Measurements from ENCODE around the gene KCNN4. TPM values are rescaled to one million over a fixed set of nuclear protein-coding genes. Genes with fewer than 3 reads are reported as not detected.
"Not testable (repeated sequence)": the region's sequence is repeated elsewhere in the genome, so short reads cannot be mapped to it uniquely, and the experiment has no call there.

The KCNN4 gene
- polyA plus RNA-seq: 1 to 10 TPM in 2 of 4 donors, not detected in 2; 1.1 to 2.6 TPM
- long read RNA-seq, donor 1, partial matches to known transcripts: 0 of 1 reads
- long read RNA-seq, donor 1, other reads (novel, unspliced or antisense): 0 of 1 reads
- long read RNA-seq, donor 2: 0 reads
- long read RNA-seq, donor 3: 0 reads
- long read RNA-seq, donor 4: 0 reads
- long read RNA-seq, donor 5: 0 reads
- long read RNA-seq, donor 6: 0 reads
- long read RNA-seq, donor 7: 0 reads
- long read RNA-seq, donor 8: 0 reads
- long read RNA-seq, donor 9: 0 reads
- long read RNA-seq, donor 10, partial matches to known transcripts: 5 of 5 reads
- long read RNA-seq, donor 10, other reads (novel, unspliced or antisense): 0 of 5 reads

GRCh38 chr19:43780706-43781525 is at the start of gene KCNN4:
TSS of gene KCNN4 (minus strand) at chr19:43780973. CDS start at chr19:43780861, 112 bp downstream.
- 7 to 22% (median 20%) methylated on average over 17 to 19 of the region's 19 CpGs for WGBS, 3 donors
- FAIRE-seq (no peak), DNase-seq (peak; percentile 59 to 61)
- no peaks in the 10 kb centered on the region for H3K36me3 ChIP-seq (ENCODE audit: control insufficient read depth in 3 of 3, insufficient read depth in 2 of 3, low read depth in 1 of 3, low read length in 3 of 3)
- H3K27me3 ChIP-seq (ENCODE audit: control insufficient read depth in 3 of 3, insufficient read depth in 3 of 3, low read length in 3 of 3): no peaks in the 10 kb centered on the region
- no peaks in the 10 kb centered on the region for H3K9me3 ChIP-seq (ENCODE audit: control insufficient read depth in 2 of 2, insufficient read depth in 1 of 2, low read depth in 1 of 2, low read length in 1 of 2)
- peak within 1 kb of the TSS in 2 of 3 donors; percentile 24 to 38 for H3K4me3 ChIP-seq (ENCODE audit: low read depth in 1 of 3, low read length in 3 of 3)
- H3K4me1 ChIP-seq (ENCODE audit: control insufficient read depth in 3 of 3, insufficient read depth in 2 of 3, low read depth in 1 of 3, low read length in 2 of 3): peaks cover 0 to 24% (median 2%) of the 10 kb centered on the region in 3 donors
- peak within 1 kb of the TSS in 1 of 3 donors; percentile 15 for H3K27ac ChIP-seq (ENCODE audit: low read depth in 1 of 3, low read length in 2 of 3)

DNA sequence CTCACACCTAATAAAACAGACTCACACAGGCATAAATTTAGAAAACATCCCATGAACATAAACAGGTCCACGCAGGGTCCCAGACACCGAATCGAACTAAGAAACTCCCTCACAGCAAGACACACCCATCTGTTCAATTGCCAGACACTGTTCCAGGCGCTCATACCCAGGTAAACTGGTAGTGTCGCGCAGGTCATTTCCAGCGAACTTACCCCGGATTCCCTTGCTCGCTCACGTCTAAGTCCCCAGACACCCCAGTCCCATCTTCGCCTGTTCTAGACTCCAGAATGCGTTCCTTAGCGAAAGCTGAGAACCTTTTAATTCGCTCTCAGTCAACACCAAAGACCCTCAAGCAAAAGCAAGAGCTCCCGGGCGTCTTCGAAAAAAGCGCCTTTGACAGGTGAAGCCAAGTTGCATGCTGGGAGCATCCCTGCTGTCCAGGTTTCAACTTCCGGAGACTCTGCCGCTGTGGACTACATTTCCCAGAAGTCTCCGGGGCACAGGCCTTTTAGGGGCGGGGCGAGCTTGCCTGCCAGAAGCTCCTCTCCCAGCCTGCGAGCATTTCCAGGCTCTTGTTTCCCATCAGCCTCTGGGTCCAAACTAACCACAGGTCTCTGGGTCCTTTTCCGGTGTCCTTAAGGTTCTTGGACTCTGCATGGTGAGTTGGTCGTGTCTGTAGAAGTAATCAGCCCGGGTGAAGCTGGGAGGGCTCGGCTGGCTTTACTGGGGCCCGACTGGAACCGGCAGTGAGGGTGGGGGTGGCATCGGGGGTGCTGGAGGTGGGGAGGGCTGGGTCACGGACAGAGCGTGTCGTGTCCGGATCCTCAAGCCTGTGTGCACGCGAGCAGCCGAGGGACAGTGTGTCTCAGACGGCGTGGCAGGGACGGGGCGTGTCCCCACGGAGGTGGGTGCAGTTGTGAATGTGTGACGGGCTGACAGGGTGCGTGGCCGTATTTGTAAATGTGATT is 46.3 kb upstream of the KCNN4 start, which contains the start of gene ZNF283:
TSS of gene ZNF283 (plus strand) at position 535 of the 968 bp plus-strand sequence. CDS start 6,184 bp downstream, outside the sequence.
- H3K27ac ChIP-seq (ENCODE audit: low read depth in 1 of 3, low read length in 2 of 3): peak within 1 kb of the TSS; percentile 24 to 63 (median 55)
- H3K4me3 ChIP-seq (ENCODE audit: low read depth in 1 of 3, low read length in 3 of 3): peak within 1 kb of the TSS; percentile 55 to 79 (median 63)
- H3K9me3 ChIP-seq (ENCODE audit: control insufficient read depth in 2 of 2, insufficient read depth in 1 of 2, low read depth in 1 of 2, low read length in 1 of 2): peaks cover 2 to 16% of the 10 kb centered on the region in 2 donors
- 7 to 15% (median 12%) methylated on average over 46 of the region's 46 CpGs for WGBS, 3 donors
- H3K27me3 ChIP-seq (ENCODE audit: control insufficient read depth in 3 of 3, insufficient read depth in 3 of 3, low read length in 3 of 3): peaks cover 0 to 3% (median 0%) of the 10 kb centered on the region in 3 donors
- DNase-seq (peak; percentile 95 to 97), FAIRE-seq (no peak)
- H3K4me1 ChIP-seq (ENCODE audit: control insufficient read depth in 3 of 3, insufficient read depth in 2 of 3, low read depth in 1 of 3, low read length in 2 of 3): peaks cover 0 to 4% (median 3%) of the 10 kb centered on the region in 3 donors
- H3K36me3 ChIP-seq (ENCODE audit: control insufficient read depth in 3 of 3, insufficient read depth in 2 of 3, low read depth in 1 of 3, low read length in 3 of 3): peaks cover 5 to 23% (median 10%) of the 10 kb centered on the region in 3 donors

- H3K36me3 ChIP-seq (ENCODE audit: control insufficient read depth in 3 of 3, insufficient read depth in 2 of 3, low read depth in 1 of 3, low read length in 3 of 3); DNase-seq; FAIRE-seq; H3K9me3 ChIP-seq (ENCODE audit: control insufficient read depth in 2 of 2, insufficient read depth in 1 of 2, low read depth in 1 of 2, low read length in 1 of 2); H3K4me1 ChIP-seq (ENCODE audit: control insufficient read depth in 3 of 3, insufficient read depth in 2 of 3, low read depth in 1 of 3, low read length in 2 of 3); H3K27ac ChIP-seq (ENCODE audit: low read depth in 1 of 3, low read length in 2 of 3); H3K4me3 ChIP-seq (ENCODE audit: low read depth in 1 of 3, low read length in 3 of 3): not testable (repeated sequence)
- WGBS, 3 donors: 53 to 65% (median 58%) methylated on average over 4 of the region's 4 CpGs
- peaks cover 0 to 20% (median 4%) of the 10 kb centered on the region in 3 donors for H3K27me3 ChIP-seq (ENCODE audit: control insufficient read depth in 3 of 3, insufficient read depth in 3 of 3, low read length in 3 of 3)
Observed at GRCh38 chr19:43824572-43824971, 43.8 kb upstream of the KCNN4 start.

- 76 to 85% (median 81%) methylated on average over 3 of the region's 3 CpGs for WGBS, 3 donors
- peaks cover 0 to 22% (median 4%) of the 10 kb centered on the region in 3 donors for H3K27me3 ChIP-seq (ENCODE audit: control insufficient read depth in 3 of 3, insufficient read depth in 3 of 3, low read length in 3 of 3)
- FAIRE-seq; DNase-seq; H3K4me1 ChIP-seq (ENCODE audit: control insufficient read depth in 3 of 3, insufficient read depth in 2 of 3, low read depth in 1 of 3, low read length in 2 of 3); H3K4me3 ChIP-seq (ENCODE audit: low read depth in 1 of 3, low read length in 3 of 3); H3K9me3 ChIP-seq (ENCODE audit: control insufficient read depth in 2 of 2, insufficient read depth in 1 of 2, low read depth in 1 of 2, low read length in 1 of 2); H3K36me3 ChIP-seq (ENCODE audit: control insufficient read depth in 3 of 3, insufficient read depth in 2 of 3, low read depth in 1 of 3, low read length in 3 of 3); H3K27ac ChIP-seq (ENCODE audit: low read depth in 1 of 3, low read length in 2 of 3): not testable (repeated sequence)
Observed at GRCh38 chr19:43823856-43824255, 43.1 kb upstream of the KCNN4 start.

DNA sequence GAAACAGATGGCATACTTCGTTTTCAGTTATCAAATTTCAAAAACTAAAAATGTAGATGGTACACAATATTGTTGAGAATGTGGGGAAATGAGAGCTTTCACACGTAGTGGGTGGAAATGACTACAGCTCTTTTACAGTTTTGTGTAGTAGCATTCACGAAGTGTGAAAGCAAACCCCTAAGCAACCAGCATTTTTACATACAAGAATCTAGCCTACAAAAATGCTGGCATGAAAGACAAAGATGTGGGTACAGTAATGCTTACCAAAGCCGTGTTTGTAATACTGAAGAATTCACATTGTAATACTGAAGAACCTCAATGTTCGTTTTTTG is 40.1 kb upstream of the KCNN4 start:
- DNase-seq (no peak), FAIRE-seq (no peak)
- H3K4me3 ChIP-seq (ENCODE audit: low read depth in 1 of 3, low read length in 3 of 3): peak overlapping the region in 2 of 3 donors; percentile 5 to 38
- H3K27ac ChIP-seq (ENCODE audit: low read depth in 1 of 3, low read length in 2 of 3): no peak overlapping the region
- peaks cover 0 to 3% (median 0%) of the 10 kb centered on the region in 3 donors for H3K4me1 ChIP-seq (ENCODE audit: control insufficient read depth in 3 of 3, insufficient read depth in 2 of 3, low read depth in 1 of 3, low read length in 2 of 3)
- 32 to 39% (median 36%) methylated on average over 5 of the region's 5 CpGs for WGBS, 3 donors
- peaks cover 0 to 20% (median 4%) of the 10 kb centered on the region in 3 donors for H3K27me3 ChIP-seq (ENCODE audit: control insufficient read depth in 3 of 3, insufficient read depth in 3 of 3, low read length in 3 of 3)
- no peaks in the 10 kb centered on the region for H3K36me3 ChIP-seq (ENCODE audit: control insufficient read depth in 3 of 3, insufficient read depth in 2 of 3, low read depth in 1 of 3, low read length in 3 of 3)
- H3K9me3 ChIP-seq (ENCODE audit: control insufficient read depth in 2 of 2, insufficient read depth in 1 of 2, low read depth in 1 of 2, low read length in 1 of 2): no peaks in the 10 kb centered on the region

DNA sequence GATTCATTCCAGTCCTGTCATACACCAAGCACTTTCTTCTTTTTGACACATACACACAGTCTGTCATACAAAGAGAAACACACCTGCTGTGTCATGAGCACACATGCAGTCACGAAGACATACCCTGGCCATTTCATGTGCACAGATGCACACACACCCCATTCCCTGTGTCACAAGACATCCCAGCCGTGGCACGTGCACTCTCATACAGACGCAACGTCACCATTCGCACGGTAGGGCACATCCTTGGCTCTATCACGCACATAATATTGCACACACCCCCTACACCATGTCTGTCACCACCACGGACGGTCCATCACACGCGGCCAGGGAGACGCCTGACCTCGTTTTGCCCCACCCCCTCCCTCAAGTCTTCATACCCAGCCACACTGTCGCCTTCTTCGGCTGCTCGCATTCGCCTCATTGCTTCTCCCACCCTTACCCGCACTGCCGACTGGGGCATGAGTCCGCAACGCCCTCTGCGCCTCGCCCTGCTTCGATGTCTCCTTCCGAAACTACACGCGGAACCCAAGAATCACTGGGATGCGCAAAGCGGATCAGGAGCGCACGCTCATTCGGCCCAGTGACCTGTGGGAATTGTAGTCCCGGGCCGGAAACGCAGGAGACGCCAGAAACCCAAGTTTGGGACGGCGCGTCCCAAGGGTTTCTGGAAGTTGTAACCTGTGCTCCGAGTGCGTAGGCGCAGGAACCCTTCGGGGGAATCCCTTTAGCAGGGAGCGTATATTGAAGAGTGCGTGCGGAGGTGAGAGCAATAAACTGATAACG is 39.5 kb upstream of the KCNN4 start:
- H3K27ac ChIP-seq (ENCODE audit: low read depth in 1 of 3, low read length in 2 of 3): no peak overlapping the region
- H3K9me3 ChIP-seq (ENCODE audit: control insufficient read depth in 2 of 2, insufficient read depth in 1 of 2, low read depth in 1 of 2, low read length in 1 of 2): no peaks in the 10 kb centered on the region
- peak overlapping the region in 2 of 3 donors; percentile 5 to 38 for H3K4me3 ChIP-seq (ENCODE audit: low read depth in 1 of 3, low read length in 3 of 3)
- 15 to 23% (median 22%) methylated on average over 48 of the region's 48 CpGs for WGBS, 3 donors
- H3K27me3 ChIP-seq (ENCODE audit: control insufficient read depth in 3 of 3, insufficient read depth in 3 of 3, low read length in 3 of 3): peaks cover 0 to 18% (median 4%) of the 10 kb centered on the region in 3 donors
- FAIRE-seq (no peak), DNase-seq (peak; percentile 21 to 47)
- no peaks in the 10 kb centered on the region for H3K36me3 ChIP-seq (ENCODE audit: control insufficient read depth in 3 of 3, insufficient read depth in 2 of 3, low read depth in 1 of 3, low read length in 3 of 3)
- H3K4me1 ChIP-seq (ENCODE audit: control insufficient read depth in 3 of 3, insufficient read depth in 2 of 3, low read depth in 1 of 3, low read length in 2 of 3): peaks cover 0 to 3% (median 0%) of the 10 kb centered on the region in 3 donors

GRCh38 chr19:43818500-43818899 is 37.7 kb upstream of the KCNN4 start:
- H3K27ac ChIP-seq (ENCODE audit: low read depth in 1 of 3, low read length in 2 of 3): no peak overlapping the region
- WGBS, 3 donors: 82 to 84% (median 83%) methylated on average over 5 of the region's 5 CpGs
- H3K9me3 ChIP-seq (ENCODE audit: control insufficient read depth in 2 of 2, insufficient read depth in 1 of 2, low read depth in 1 of 2, low read length in 1 of 2): no peaks in the 10 kb centered on the region
- no peaks in the 10 kb centered on the region for H3K36me3 ChIP-seq (ENCODE audit: control insufficient read depth in 3 of 3, insufficient read depth in 2 of 3, low read depth in 1 of 3, low read length in 3 of 3)
- peaks cover 0 to 3% (median 0%) of the 10 kb centered on the region in 3 donors for H3K4me1 ChIP-seq (ENCODE audit: control insufficient read depth in 3 of 3, insufficient read depth in 2 of 3, low read depth in 1 of 3, low read length in 2 of 3)
- FAIRE-seq (no peak), DNase-seq (no peak)
- H3K4me3 ChIP-seq (ENCODE audit: low read depth in 1 of 3, low read length in 3 of 3): no peak overlapping the region
- H3K27me3 ChIP-seq (ENCODE audit: control insufficient read depth in 3 of 3, insufficient read depth in 3 of 3, low read length in 3 of 3): peaks cover 0 to 18% (median 4%) of the 10 kb centered on the region in 3 donors
